WI38 (cell line): ENCODE data around the gene IMP4.

ENCODE experiments used
- H3K4me3 ChIP-seq: 2 replicates; pipeline ENCODE4 v1.5.1; 2011; ENCODE audit warnings: low read depth, mild to moderate bottlenecking, control low read depth, low read length
- CTCF ChIP-seq: IDR thresholded peaks from 2 replicates; pipeline ENCODE4 v1.5.1; 2012; ENCODE audit warnings: low read depth, mild to moderate bottlenecking, control low read depth, low read length

Gene IMP4

GRCh38 chr2:130351711-130352110 lies 9.0 kb downstream of the IMP4 start:
- H3K4me3 ChIP-seq = no peak overlapping the region
- no peak for TF ChIP-seq CTCF

GRCh38 chr2:130352237-130352636 lies 9.5 kb downstream of the IMP4 start:
- no peak overlapping the region for H3K4me3 ChIP-seq
- TF ChIP-seq CTCF = no peak

GRCh38 chr2:130353291-130354138 lies 10.8 kb downstream of the IMP4 start:
- no peak overlapping the region for H3K4me3 ChIP-seq
- TF ChIP-seq CTCF = no peak

GRCh38 chr2:130354139-130354428 lies 11.4 kb downstream of the IMP4 start:
- H3K4me3 ChIP-seq = no peak overlapping the region
- no peak for TF ChIP-seq CTCF

GRCh38 chr2:130355172-130355577 lies 12.5 kb downstream of the IMP4 start:
- no peak for TF ChIP-seq CTCF
- peak overlapping the region; percentile 63 for H3K4me3 ChIP-seq

- peak; percentile 17 for TF ChIP-seq CTCF
- peak within 1 kb of the TSS; percentile 63 for H3K4me3 ChIP-seq
These were observed 13.1 kb downstream of the IMP4 start, which contains the start of gene PTPN18 for GRCh38 chr2:130355578-130356431. Gene PTPN18, plus strand, starts transcription at chr2:130356056. Its CDS starts 52 bp downstream, at chr2:130356108.

GRCh38 chr2:130357864-130358263 lies 15.2 kb downstream of the IMP4 start:
- no peak for TF ChIP-seq CTCF
- H3K4me3 ChIP-seq = no peak overlapping the region
